Measurements from ENCODE around the gene DIAPH2.

Gene DIAPH2

GRCh38 chrX:97211070-97211469 is 526.4 kb downstream of the DIAPH2 start:
- no peak for DNase-seq

GRCh38 chrX:97215186-97215585 is 530.5 kb downstream of the DIAPH2 start:
- no peak for DNase-seq

- DNase-seq, result no peak
Observed at GRCh38 chrX:97224148-97224547, 539.5 kb downstream of the DIAPH2 start.

- DNase-seq, result no peak
Observed at GRCh38 chrX:97229318-97229717, 544.7 kb downstream of the DIAPH2 start.

- no peak for DNase-seq
Observed at GRCh38 chrX:97230948-97231347, 546.3 kb downstream of the DIAPH2 start.

GRCh38 chrX:97234471-97235081 is 549.9 kb downstream of the DIAPH2 start:
- no peak for DNase-seq

- DNase-seq, result no peak
Observed at GRCh38 chrX:97238632-97239031, 554.0 kb downstream of the DIAPH2 start.

GRCh38 chrX:97252111-97252510 is 567.5 kb downstream of the DIAPH2 start:
- DNase-seq, result no peak

- no peak for DNase-seq
Observed at GRCh38 chrX:97260679-97261078, 576.0 kb downstream of the DIAPH2 start.

GRCh38 chrX:97266406-97267121 is 581.9 kb downstream of the DIAPH2 start:
- no peak for DNase-seq

GRCh38 chrX:97267396-97268181 is 582.9 kb downstream of the DIAPH2 start:
- peak; percentile 38 for DNase-seq

- DNase-seq, result no peak
Observed at GRCh38 chrX:97268182-97268680, 583.6 kb downstream of the DIAPH2 start.

- DNase-seq, result no peak
Observed at GRCh38 chrX:97284531-97284930, 599.9 kb downstream of the DIAPH2 start.

- no peak for DNase-seq
Observed at GRCh38 chrX:97290199-97290598, 605.6 kb downstream of the DIAPH2 start.

- no peak for DNase-seq
Observed at GRCh38 chrX:97294041-97294440, 609.4 kb downstream of the DIAPH2 start.

- DNase-seq, result no peak
Observed at GRCh38 chrX:97295954-97296353, 611.3 kb downstream of the DIAPH2 start.

- no peak for DNase-seq
Observed at GRCh38 chrX:97306771-97307470, 622.3 kb downstream of the DIAPH2 start.

GRCh38 chrX:97308171-97308570 is 623.5 kb downstream of the DIAPH2 start:
- DNase-seq, result no peak

GRCh38 chrX:97309487-97310116 is 625.0 kb downstream of the DIAPH2 start:
- no peak for DNase-seq

GRCh38 chrX:97310373-97310772 is 625.7 kb downstream of the DIAPH2 start:
- no peak for DNase-seq

GRCh38 chrX:97311066-97311778 is 626.6 kb downstream of the DIAPH2 start:
- no peak for DNase-seq

- no peak for DNase-seq
Observed at GRCh38 chrX:97314345-97314744, 629.7 kb downstream of the DIAPH2 start.

All from NCI-H1105 treated with DMSO at 0.1 percent for 48 hours (cell line).